Panc1 (cell line): ENCODE results near the gene MEAF6. TPM values are rescaled to one million over a fixed set of nuclear protein-coding genes. Genes with fewer than 3 reads are reported as not detected.

Source experiments
- ATAC-seq: fragments of 200-7000 bp; cut with Tn5 transposase; 2 replicates; pipeline ENCODE4 v1.9.1; 2020; ENCODE audit warnings: mild to moderate bottlenecking, moderate library complexity
- BruUV-seq: library from RNA; stranded (reverse); fragments of 400-500 nt; replicated peaks from 2 replicates; lab custom pipeline; 2021; lab: Mats Ljungman, UMichigan
- CTCF ChIA-PET: fragments of 300-600 bp; sonication (Branson Sonifier 250); formaldehyde crosslinking; loops from one replicate; lab custom pipeline; 2022; ENCODE audit warnings: antibody characterized with exemption; lab: Charles Lee
- POLR2A ChIA-PET: fragments of 300-600 bp; sonication (Branson Sonifier 250); formaldehyde crosslinking; loops from one replicate; lab custom pipeline; 2022; ENCODE audit warnings: antibody characterized with exemption; lab: Charles Lee
- DNase-seq: peaks from one replicate; pipeline ENCODE4 v3.0.0-alpha.2; 2010; ENCODE audit warnings: low read depth, low spot score
- H3K27ac ChIP-seq: 2 replicates; pipeline ENCODE4 v1.5.1; 2011; ENCODE audit warnings: mild to moderate bottlenecking, low read length, inconsistent platforms
- H3K27me3 ChIP-seq: fragments of 200-500 bp; sonication (Bioruptor generic); 2 replicates; pipeline ENCODE4 v1.6.0; 2014; ENCODE audit warnings: low read length, inconsistent platforms; ENCODE audit not compliant: control insufficient read depth, insufficient read depth
- H3K36me3 ChIP-seq: fragments of 200-500 bp; sonication (Bioruptor generic); 2 replicates; pipeline ENCODE4 v1.5.1; 2014; ENCODE audit warnings: inconsistent platforms, mild to moderate bottlenecking, low read length, moderate library complexity; ENCODE audit not compliant: control insufficient read depth, insufficient read depth
- H3K4me1 ChIP-seq: 2 replicates; pipeline ENCODE4 v1.5.1; 2011; ENCODE audit warnings: inconsistent platforms, mild to moderate bottlenecking, low read length, moderate library complexity; ENCODE audit not compliant: control insufficient read depth, insufficient read depth
- H3K4me3 ChIP-seq, 2 experiments: 2 replicates each; pipeline ENCODE4 v1.5.1; 2011 to 2012; ENCODE audit warnings: low read depth in 2 of 2, low read length in 2 of 2, mild to moderate bottlenecking in 2 of 2, inconsistent platforms in 1 of 2, moderate library complexity in 1 of 2
- H3K9me3 ChIP-seq: fragments of 200-500 bp; sonication (Bioruptor generic); 2 replicates; pipeline ENCODE4 v1.5.1; 2014; ENCODE audit warnings: low read depth, mild to moderate bottlenecking, inconsistent platforms, low read length, moderate library complexity; ENCODE audit not compliant: control insufficient read depth, insufficient read depth
- CTCF ChIP-seq: fragments of 450-650 bp; IDR thresholded peaks from 2 replicates; pipeline ENCODE4 v1.5.1; 2017; ENCODE audit warnings: mild to moderate bottlenecking
- POLR2AphosphoS5 ChIP-seq: IDR thresholded peaks from 2 replicates; pipeline ENCODE4 v1.6.1; 2012; ENCODE audit warnings: mild to moderate bottlenecking, low read depth, low read length, moderate library complexity
- REST ChIP-seq, 2 experiments: IDR thresholded peaks; 2 replicates each; pipeline ENCODE4 v1.6.1; 2011 to 2012; ENCODE audit warnings: low read depth in 2 of 2, control low read depth in 1 of 2, low read length in 1 of 2, mild to moderate bottlenecking in 1 of 2, moderate library complexity in 1 of 2; ENCODE audit not compliant: insufficient read depth in 1 of 2
- SIN3A ChIP-seq: IDR thresholded peaks from 2 replicates; pipeline ENCODE4 v1.6.1; 2012; ENCODE audit warnings: low read depth, mild to moderate bottlenecking, low read length, moderate library complexity, borderline replicate concordance; ENCODE audit not compliant: insufficient read depth
- TCF7L2 ChIP-seq: IDR thresholded peaks from 2 replicates; pipeline ENCODE4 v1.6.1; 2011; ENCODE audit warnings: mild to moderate bottlenecking, low read depth, low read length, inconsistent platforms
- in situ Hi-C: cut with HindIII; loops from 2 replicates; pipeline ENCODE4 v1.10.0; 2016; ENCODE audit warnings: low sequenced_read_pairs, low pct_unique_long_range_greater_than_20kb
- intact Hi-C: fragments of 100-400 bp; cut with micrococcal nuclease; formaldehyde crosslinking; loops from one replicate; pipeline ENCODE4 v1.10.0; 2022; ENCODE audit not compliant: unreplicated experiment
- total RNA-seq: library from RNA; stranded (reverse); gene quantifications from one replicate; pipeline ENCODE4 v1.2.1, GENCODE V29; 2021; ENCODE audit not compliant: unreplicated experiment

Gene MEAF6
- total RNA-seq, 1 experiment from 2014 or later, result 50.0 TPM

- BruUV-seq, result no TSS peak
- Histone ChIP-seq H3K4me3 (peak within 1 kb of the TSS; percentile 83 to 94), H3K4me1 (peaks cover 9% of the 10 kb centered on the region; the same call in 1 of the 2 replicates), H3K36me3 (peaks cover 14% of the 10 kb centered on the region), H3K27me3 (no peaks in the 10 kb centered on the region), H3K9me3 (peaks cover 6% of the 10 kb centered on the region; the same call in 1 of the 2 replicates), H3K27ac (peak within 1 kb of the TSS; percentile 64)
- intact Hi-C loops (no loop called here), in situ Hi-C loops (no loop called here)
- CTCF ChIA-PET, result interaction anchor here (0.6 to 1.0 kb wide), 2 partner anchors 67 to 228 kb away, joined by 3 read pairs; no protein-coding TSS in a partner anchor
- peak; percentile 75 for DNase-seq
- POLR2A ChIA-PET, result interaction anchor here (0.6 to 0.7 kb wide), 3 partner anchors 21 to 586 kb away, joined by 3 to 5 read pairs (median 3); no protein-coding TSS in a partner anchor
- TF ChIP-seq REST (IDR thresholded peaks at IDR 0.05; ENCODE audit: insufficient read depth in 1 of 2, low read depth in 2 of 2, low read length in 1 of 2) (no peak), POLR2AphosphoS5 (peak; percentile 88), SIN3A (0 out of 2 replicates have a peak, but pooled peaks have one; percentile 56), CTCF (no peak)
- ATAC-seq, result peak; percentile 98
These were observed 39.6 kb upstream of the MEAF6 start, which contains the start of gene SNIP1 for GRCh38 chr1:37553927-37554808. Gene SNIP1 (minus strand): TSS chr1:37554293. CDS start chr1:37554229, 64 bp downstream.

GRCh38 chr1:37553598-37553926 is 39.0 kb upstream of the MEAF6 start:
- DNase-seq (no peak), ATAC-seq (peak; percentile 46)
- in situ Hi-C loops (no loop called here), intact Hi-C loops (no loop called here)
- BruUV-seq, result no TSS peak
- peak overlapping the region; percentile 64 for H3K27ac ChIP-seq
- H3K4me3 ChIP-seq, result peak overlapping the region; percentile 83 to 94
- H3K4me1 ChIP-seq, result peaks cover 9% of the 10 kb centered on the region; the same call in 1 of the 2 replicates
- ChIA-PET CTCF (interaction anchor here (1.0 kb wide), 1 partner anchor 66 kb away, joined by 3 read pairs; no protein-coding TSS in a partner anchor), POLR2A (interaction anchor here (0.6 to 0.7 kb wide), 2 partner anchors 20 to 587 kb away, joined by 3 to 5 read pairs; no protein-coding TSS in a partner anchor)
- peaks cover 14% of the 10 kb centered on the region for H3K36me3 ChIP-seq
- H3K9me3 ChIP-seq, result peaks cover 6% of the 10 kb centered on the region; the same call in 1 of the 2 replicates
- TF ChIP-seq CTCF (no peak), REST (IDR thresholded peaks at IDR 0.05; ENCODE audit: insufficient read depth in 1 of 2, low read depth in 2 of 2, low read length in 1 of 2) (no peak), SIN3A (no peak), POLR2AphosphoS5 (no peak), TCF7L2 (no peak)
- no peaks in the 10 kb centered on the region for H3K27me3 ChIP-seq
